WTC11 (cell line): ENCODE measurements around the gene LYRM4.

Experiments
- CREB1 ChIP-seq: sonication (generic); formaldehyde crosslinking; IDR thresholded peaks from 2 replicates; pipeline ENCODE4 v1.8.0; 2023; ENCODE audit warnings: mild to moderate bottlenecking, missing genetic modification reagents
- E2F1 ChIP-seq: sonication (generic); formaldehyde crosslinking; IDR thresholded peaks from 2 replicates; pipeline ENCODE4 v1.8.0; 2022; ENCODE audit warnings: mild to moderate bottlenecking, missing genetic modification reagents
- E2F4 ChIP-seq: sonication (generic); formaldehyde crosslinking; IDR thresholded peaks from 2 replicates; pipeline ENCODE4 v1.8.1; 2022; ENCODE audit warnings: low read depth, mild to moderate bottlenecking, moderate library complexity, missing genetic modification reagents, borderline replicate concordance
- ESRRA ChIP-seq: sonication (generic); formaldehyde crosslinking; IDR thresholded peaks from 2 replicates; pipeline ENCODE4 v1.8.1; 2022; ENCODE audit warnings: mild to moderate bottlenecking, missing genetic modification reagents, borderline replicate concordance
- IRF1 ChIP-seq: sonication (generic); formaldehyde crosslinking; IDR thresholded peaks from 2 replicates; pipeline ENCODE4 v1.8.0; 2023; ENCODE audit warnings: missing genetic modification reagents
- SP1 ChIP-seq: sonication (generic); formaldehyde crosslinking; conservative IDR thresholded peaks from 2 replicates; pipeline ENCODE4 v1.8.1; 2022; ENCODE audit warnings: missing genetic modification reagents
- TCF7 ChIP-seq: sonication (generic); formaldehyde crosslinking; IDR thresholded peaks from 2 replicates; pipeline ENCODE4 v1.8.0; 2022; ENCODE audit warnings: mild to moderate bottlenecking, low read depth, missing genetic modification reagents, moderate library complexity
- ZNF138 ChIP-seq: sonication (generic); formaldehyde crosslinking; conservative IDR thresholded peaks from 2 replicates; pipeline ENCODE4 v1.8.1; 2022; ENCODE audit warnings: mild to moderate bottlenecking, moderate library complexity, missing genetic modification reagents
- TF ChIP-seq, protein P1 (sequence below): sonication (generic); formaldehyde crosslinking; IDR thresholded peaks from 2 replicates; pipeline ENCODE4 v1.8.1; 2022; ENCODE audit warnings: low read depth, missing genetic modification reagents, borderline replicate concordance
- TF ChIP-seq, protein P2 (sequence below): sonication (generic); formaldehyde crosslinking; IDR thresholded peaks from 2 replicates; pipeline ENCODE4 v1.8.1; 2023; ENCODE audit warnings: mild to moderate bottlenecking, missing genetic modification reagents
- TF ChIP-seq, protein P3 (sequence below): fragments of 200-600 bp; IDR thresholded peaks from 2 replicates; pipeline ENCODE4 v1.8.0; 2022; ENCODE audit warnings: antibody characterized with exemption

DNA sequence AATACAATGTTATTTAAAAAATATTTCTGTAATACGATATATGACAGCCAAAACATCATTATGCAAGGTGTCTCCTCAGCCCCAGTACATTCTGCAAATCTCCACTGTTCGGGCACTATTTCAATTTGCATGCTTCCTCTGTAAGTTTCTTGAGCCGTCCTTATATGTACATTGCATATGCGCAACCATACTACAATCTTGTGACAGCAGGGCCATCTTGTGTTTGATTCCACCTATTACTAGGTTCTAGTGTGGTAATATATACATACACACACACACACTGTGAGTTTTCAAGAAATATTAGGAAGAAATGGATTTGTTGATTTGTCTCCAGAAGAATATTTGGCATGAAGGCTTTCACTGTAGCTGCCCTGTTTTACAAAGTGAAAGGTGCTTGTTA, 9.8 kb downstream of the LYRM4 start:
- TF ChIP-seq, protein P1, sequence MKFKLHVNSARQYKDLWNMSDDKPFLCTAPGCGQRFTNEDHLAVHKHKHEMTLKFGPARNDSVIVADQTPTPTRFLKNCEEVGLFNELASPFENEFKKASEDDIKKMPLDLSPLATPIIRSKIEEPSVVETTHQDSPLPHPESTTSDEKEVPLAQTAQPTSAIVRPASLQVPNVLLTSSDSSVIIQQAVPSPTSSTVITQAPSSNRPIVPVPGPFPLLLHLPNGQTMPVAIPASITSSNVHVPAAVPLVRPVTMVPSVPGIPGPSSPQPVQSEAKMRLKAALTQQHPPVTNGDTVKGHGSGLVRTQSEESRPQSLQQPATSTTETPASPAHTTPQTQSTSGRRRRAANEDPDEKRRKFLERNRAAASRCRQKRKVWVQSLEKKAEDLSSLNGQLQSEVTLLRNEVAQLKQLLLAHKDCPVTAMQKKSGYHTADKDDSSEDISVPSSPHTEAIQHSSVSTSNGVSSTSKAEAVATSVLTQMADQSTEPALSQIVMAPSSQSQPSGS (CRISPR knock-in tag), result no peak
- TF ChIP-seq CREB1 (CRISPR knock-in tag) (no peak), IRF1 (no peak), E2F4 (CRISPR knock-in tag) (no peak), ZNF138 (CRISPR knock-in tag) (no peak), TCF7 (no peak), SP1 (CRISPR knock-in tag) (no peak), ESRRA (CRISPR knock-in tag) (no peak), E2F1 (CRISPR knock-in tag) (no peak)
- TF ChIP-seq, protein P2, sequence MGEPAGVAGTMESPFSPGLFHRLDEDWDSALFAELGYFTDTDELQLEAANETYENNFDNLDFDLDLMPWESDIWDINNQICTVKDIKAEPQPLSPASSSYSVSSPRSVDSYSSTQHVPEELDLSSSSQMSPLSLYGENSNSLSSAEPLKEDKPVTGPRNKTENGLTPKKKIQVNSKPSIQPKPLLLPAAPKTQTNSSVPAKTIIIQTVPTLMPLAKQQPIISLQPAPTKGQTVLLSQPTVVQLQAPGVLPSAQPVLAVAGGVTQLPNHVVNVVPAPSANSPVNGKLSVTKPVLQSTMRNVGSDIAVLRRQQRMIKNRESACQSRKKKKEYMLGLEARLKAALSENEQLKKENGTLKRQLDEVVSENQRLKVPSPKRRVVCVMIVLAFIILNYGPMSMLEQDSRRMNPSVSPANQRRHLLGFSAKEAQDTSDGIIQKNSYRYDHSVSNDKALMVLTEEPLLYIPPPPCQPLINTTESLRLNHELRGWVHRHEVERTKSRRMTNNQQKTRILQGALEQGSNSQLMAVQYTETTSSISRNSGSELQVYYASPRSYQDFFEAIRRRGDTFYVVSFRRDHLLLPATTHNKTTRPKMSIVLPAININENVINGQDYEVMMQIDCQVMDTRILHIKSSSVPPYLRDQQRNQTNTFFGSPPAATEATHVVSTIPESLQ (CRISPR knock-in tag), result no peak
- TF ChIP-seq, protein P3, sequence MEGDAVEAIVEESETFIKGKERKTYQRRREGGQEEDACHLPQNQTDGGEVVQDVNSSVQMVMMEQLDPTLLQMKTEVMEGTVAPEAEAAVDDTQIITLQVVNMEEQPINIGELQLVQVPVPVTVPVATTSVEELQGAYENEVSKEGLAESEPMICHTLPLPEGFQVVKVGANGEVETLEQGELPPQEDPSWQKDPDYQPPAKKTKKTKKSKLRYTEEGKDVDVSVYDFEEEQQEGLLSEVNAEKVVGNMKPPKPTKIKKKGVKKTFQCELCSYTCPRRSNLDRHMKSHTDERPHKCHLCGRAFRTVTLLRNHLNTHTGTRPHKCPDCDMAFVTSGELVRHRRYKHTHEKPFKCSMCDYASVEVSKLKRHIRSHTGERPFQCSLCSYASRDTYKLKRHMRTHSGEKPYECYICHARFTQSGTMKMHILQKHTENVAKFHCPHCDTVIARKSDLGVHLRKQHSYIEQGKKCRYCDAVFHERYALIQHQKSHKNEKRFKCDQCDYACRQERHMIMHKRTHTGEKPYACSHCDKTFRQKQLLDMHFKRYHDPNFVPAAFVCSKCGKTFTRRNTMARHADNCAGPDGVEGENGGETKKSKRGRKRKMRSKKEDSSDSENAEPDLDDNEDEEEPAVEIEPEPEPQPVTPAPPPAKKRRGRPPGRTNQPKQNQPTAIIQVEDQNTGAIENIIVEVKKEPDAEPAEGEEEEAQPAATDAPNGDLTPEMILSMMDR, result no peak
